GM19372 (cell line): ENCODE data around the gene RNF220.

Experiments used
- ATAC-seq: cut with Tn5 transposase; IDR thresholded peaks from one replicate; pipeline ENCODE4 v1.9.1; 2021; ENCODE audit warnings: mild to moderate bottlenecking, low read depth, moderate library complexity; ENCODE audit not compliant: unreplicated experiment

The RNF220 gene

GRCh38 chr1:44605914-44606615 lies 201.0 kb downstream of the RNF220 start:
- no peak for ATAC-seq

- no peak for ATAC-seq
Measured at GRCh38 chr1:44606701-44607281, 201.7 kb downstream of the RNF220 start.

GRCh38 chr1:44608141-44608540 lies 203.1 kb downstream of the RNF220 start:
- no peak for ATAC-seq

GRCh38 chr1:44609412-44609767 lies 204.3 kb downstream of the RNF220 start:
- no peak for ATAC-seq

GRCh38 chr1:44609768-44610526 lies 204.9 kb downstream of the RNF220 start:
- no peak for ATAC-seq

GRCh38 chr1:44610527-44611148 lies 205.6 kb downstream of the RNF220 start:
- no peak for ATAC-seq

GRCh38 chr1:44611419-44611818 lies 206.4 kb downstream of the RNF220 start:
- no peak for ATAC-seq

GRCh38 chr1:44611866-44612265 lies 206.8 kb downstream of the RNF220 start:
- ATAC-seq = no peak

GRCh38 chr1:44613941-44614340 lies 208.9 kb downstream of the RNF220 start:
- ATAC-seq = no peak

- ATAC-seq = no peak
Measured at GRCh38 chr1:44616284-44616990, 211.4 kb downstream of the RNF220 start.

- no peak for ATAC-seq
Measured at GRCh38 chr1:44616991-44617702, 212.1 kb downstream of the RNF220 start.

- no peak for ATAC-seq
Measured at GRCh38 chr1:44617703-44618029, 212.6 kb downstream of the RNF220 start.

- no peak for ATAC-seq
Measured at GRCh38 chr1:44619261-44619900, 214.3 kb downstream of the RNF220 start.

GRCh38 chr1:44620072-44620471 lies 215.0 kb downstream of the RNF220 start:
- ATAC-seq = no peak

- ATAC-seq = no peak
Measured at GRCh38 chr1:44621841-44622286, 216.8 kb downstream of the RNF220 start.

- ATAC-seq = no peak
Measured at GRCh38 chr1:44624268-44624901, 219.3 kb downstream of the RNF220 start.

GRCh38 chr1:44625348-44625747 lies 220.3 kb downstream of the RNF220 start:
- no peak for ATAC-seq

GRCh38 chr1:44628962-44629756 lies 224.1 kb downstream of the RNF220 start:
- ATAC-seq = no peak
